ENCODE data around the gene PLP1.
"Not testable (repeated sequence)": the region's sequence is repeated elsewhere in the genome, so short reads cannot be mapped to it uniquely, and the experiment has no call there.

PLP1 gene

GRCh38 chrX:103780336-103781061, 3.9 kb downstream of the PLP1 start:
- no peak for DNase-seq (ENCODE audit: low read depth in 2 of 2)

- no peak for DNase-seq (ENCODE audit: low read depth in 2 of 2)
Observed at GRCh38 chrX:103781062-103781402, 4.4 kb downstream of the PLP1 start.

GRCh38 chrX:103781706-103782105, 5.1 kb downstream of the PLP1 start:
- no peak for DNase-seq (ENCODE audit: low read depth in 2 of 2)

GRCh38 chrX:103782640-103783039, 6.0 kb downstream of the PLP1 start:
- no peak for DNase-seq (ENCODE audit: low read depth in 2 of 2)

GRCh38 chrX:103783196-103783595, 6.6 kb downstream of the PLP1 start:
- no peak for DNase-seq (ENCODE audit: low read depth in 2 of 2)

- no peak for DNase-seq (ENCODE audit: low read depth in 2 of 2)
Observed at GRCh38 chrX:103783971-103784370, 7.3 kb downstream of the PLP1 start.

GRCh38 chrX:103789004-103789403, 12.4 kb downstream of the PLP1 start:
- DNase-seq (ENCODE audit: low read depth in 2 of 2), result no peak

- no peak for DNase-seq (ENCODE audit: low read depth in 2 of 2)
Observed at GRCh38 chrX:103791228-103791627, 14.6 kb downstream of the PLP1 start.

- DNase-seq (ENCODE audit: low read depth in 2 of 2), result no peak
Observed at GRCh38 chrX:103791826-103792485, 15.3 kb downstream of the PLP1 start.

GRCh38 chrX:103792916-103793544, 16.4 kb downstream of the PLP1 start:
- DNase-seq (ENCODE audit: low read depth in 2 of 2), result no peak

GRCh38 chrX:103793545-103793940, 16.9 kb downstream of the PLP1 start:
- DNase-seq (ENCODE audit: low read depth in 2 of 2), result no peak

- DNase-seq (ENCODE audit: low read depth in 2 of 2), result no peak
Observed at GRCh38 chrX:103794119-103794518, 17.5 kb downstream of the PLP1 start.

- no peak for DNase-seq (ENCODE audit: low read depth in 2 of 2)
Observed at GRCh38 chrX:103797691-103798090, 21.1 kb downstream of the PLP1 start.

- no peak for DNase-seq (ENCODE audit: low read depth in 2 of 2)
Observed at GRCh38 chrX:103800318-103800717, 23.7 kb downstream of the PLP1 start.

GRCh38 chrX:103805860-103806259, 29.2 kb downstream of the PLP1 start:
- no peak for DNase-seq (ENCODE audit: low read depth in 2 of 2)

GRCh38 chrX:103806862-103807474, 30.3 kb downstream of the PLP1 start:
- DNase-seq (ENCODE audit: low read depth in 2 of 2), result no peak

GRCh38 chrX:103811858-103812257, 35.2 kb downstream of the PLP1 start:
- no peak for DNase-seq (ENCODE audit: low read depth in 2 of 2)

GRCh38 chrX:103817101-103817500, 40.5 kb downstream of the PLP1 start:
- DNase-seq (ENCODE audit: low read depth in 2 of 2), result not testable (repeated sequence)

- DNase-seq (ENCODE audit: low read depth in 2 of 2), result no peak
Observed at GRCh38 chrX:103817502-103817901, 40.9 kb downstream of the PLP1 start.

GRCh38 chrX:103818842-103819619, 42.4 kb downstream of the PLP1 start:
- no peak for DNase-seq (ENCODE audit: low read depth in 2 of 2)

- DNase-seq (ENCODE audit: low read depth in 2 of 2), result not testable (repeated sequence)
Observed at GRCh38 chrX:103820802-103821201, 44.2 kb downstream of the PLP1 start.

GRCh38 chrX:103823591-103823990, 47.0 kb downstream of the PLP1 start:
- no peak for DNase-seq (ENCODE audit: low read depth in 2 of 2)

Measured in stimulated activated CD8-positive, alpha-beta memory T cell treated with anti-CD3 and anti-CD28 coated beads, Interleukin-15, amount 100 ng/mL, for 4 hours (primary cell).